Fibroblast of mammary gland (primary cell): Measurements from ENCODE around the gene ACAD10.

Source experiments
- DNase-seq: peaks from one replicate; pipeline ENCODE4 v3.0.0-alpha.2; 2010; ENCODE audit warnings: low read depth
- H3K4me3 ChIP-seq: 2 replicates; pipeline ENCODE4 v1.5.1; 2011; ENCODE audit warnings: low read depth, mild to moderate bottlenecking, low read length, moderate library complexity; ENCODE audit not compliant: control insufficient read depth
- CTCF ChIP-seq: conservative IDR thresholded peaks from 2 replicates; pipeline ENCODE4 v1.5.1; 2011; ENCODE audit warnings: low read depth, low read length, inconsistent platforms; ENCODE audit not compliant: control insufficient read depth, insufficient read depth

The ACAD10 gene

DNA sequence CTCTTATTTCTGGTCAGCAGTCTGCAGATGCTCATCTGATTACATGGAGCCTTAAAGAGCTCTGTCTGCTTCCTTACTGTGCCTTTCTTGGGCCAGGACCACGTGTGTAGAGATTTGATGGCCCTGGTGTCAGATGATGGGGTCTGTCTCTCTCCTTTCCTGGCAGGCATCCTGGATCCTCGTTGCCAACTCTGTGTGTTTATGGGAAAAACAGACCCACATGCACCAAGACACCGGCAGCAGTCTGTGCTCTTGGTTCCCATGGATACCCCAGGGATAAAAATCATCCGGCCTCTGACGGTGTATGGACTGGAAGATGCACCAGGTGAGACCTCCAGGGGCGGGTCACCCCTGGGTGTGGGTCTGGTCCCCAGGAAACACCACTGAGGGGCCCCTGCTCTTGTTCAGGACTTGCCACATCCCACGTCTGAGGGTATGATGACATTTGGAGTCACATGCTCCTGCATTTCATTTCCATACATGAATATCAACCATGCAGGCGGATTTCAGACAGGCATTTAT is 62.4 kb downstream of the ACAD10 start:
- DNase-seq, result no peak
- TF ChIP-seq CTCF, result no peak
- no peak overlapping the region for H3K4me3 ChIP-seq

DNA sequence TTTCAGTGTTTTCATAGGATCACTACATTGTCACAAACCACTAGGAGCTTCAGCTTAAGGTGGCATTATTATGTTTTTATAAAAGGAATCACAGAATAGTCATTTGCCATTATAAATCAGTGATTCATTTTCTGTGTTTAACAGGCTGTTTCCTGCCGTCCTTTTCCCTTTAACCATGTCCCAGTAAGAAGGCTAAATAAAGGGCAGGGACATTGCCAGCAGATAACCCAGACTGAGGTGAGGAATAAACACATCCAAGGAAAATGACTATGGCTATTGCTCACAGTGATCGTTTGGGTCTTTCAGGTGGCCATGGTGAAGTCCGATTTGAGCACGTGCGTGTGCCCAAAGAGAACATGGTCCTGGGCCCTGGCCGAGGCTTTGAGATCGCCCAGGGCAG is 63.0 kb downstream of the ACAD10 start:
- no peak overlapping the region for H3K4me3 ChIP-seq
- DNase-seq, result no peak
- TF ChIP-seq CTCF, result no peak

GRCh38 chr12:111749391-111749790 is 63.5 kb downstream of the ACAD10 start:
- no peak for TF ChIP-seq CTCF
- DNase-seq, result no peak
- no peak overlapping the region for H3K4me3 ChIP-seq

- no peak overlapping the region for H3K4me3 ChIP-seq
- peak; percentile 69 for DNase-seq
- TF ChIP-seq CTCF, result peak; percentile 73
Observed at GRCh38 chr12:111753144-111753881, 67.5 kb downstream of the ACAD10 start.

GRCh38 chr12:111754671-111755070 is 68.8 kb downstream of the ACAD10 start:
- no peak for TF ChIP-seq CTCF
- H3K4me3 ChIP-seq, result no peak overlapping the region
- no peak for DNase-seq

GRCh38 chr12:111756196-111756595 is 70.3 kb downstream of the ACAD10 start:
- DNase-seq, result no peak
- no peak for TF ChIP-seq CTCF
- no peak overlapping the region for H3K4me3 ChIP-seq
